Fibroblast of the aortic adventitia (primary cell): Measurements from ENCODE around the gene CCDC154. TPM values are rescaled to one million over a fixed set of nuclear protein-coding genes. Genes with fewer than 3 reads are reported as not detected.

Source experiments
- DNase-seq: peaks from one replicate; pipeline ENCODE4 v3.0.0-alpha.2; 2010; ENCODE audit warnings: low read depth
- H3K4me3 ChIP-seq: 2 replicates; pipeline ENCODE4 v1.5.1; 2011; ENCODE audit warnings: low read depth, mild to moderate bottlenecking, control low read depth, low read length, moderate library complexity
- total RNA-seq: library from RNA; depleted of rRNA; stranded (reverse); fragments of >200 nt; gene quantifications from 2 replicates; pipeline ENCODE4 v1.2.3, GENCODE V29; 2012; ENCODE audit warnings: low replicate concordance
- TF ChIP-seq, protein P1 (sequence below): IDR thresholded peaks from 2 replicates; pipeline ENCODE4 v1.5.1; 2011; ENCODE audit warnings: mild to moderate bottlenecking, low read length, control low read depth, inconsistent platforms; ENCODE audit not compliant: insufficient read depth

Gene CCDC154
- total RNA-seq, 1 donor = 0.36 TPM

GRCh38 chr16:1385232-1385631 lies 59.1 kb downstream of the CCDC154 start:
- H3K4me3 ChIP-seq = no peak overlapping the region
- no peak for DNase-seq
- TF ChIP-seq, protein P1, sequence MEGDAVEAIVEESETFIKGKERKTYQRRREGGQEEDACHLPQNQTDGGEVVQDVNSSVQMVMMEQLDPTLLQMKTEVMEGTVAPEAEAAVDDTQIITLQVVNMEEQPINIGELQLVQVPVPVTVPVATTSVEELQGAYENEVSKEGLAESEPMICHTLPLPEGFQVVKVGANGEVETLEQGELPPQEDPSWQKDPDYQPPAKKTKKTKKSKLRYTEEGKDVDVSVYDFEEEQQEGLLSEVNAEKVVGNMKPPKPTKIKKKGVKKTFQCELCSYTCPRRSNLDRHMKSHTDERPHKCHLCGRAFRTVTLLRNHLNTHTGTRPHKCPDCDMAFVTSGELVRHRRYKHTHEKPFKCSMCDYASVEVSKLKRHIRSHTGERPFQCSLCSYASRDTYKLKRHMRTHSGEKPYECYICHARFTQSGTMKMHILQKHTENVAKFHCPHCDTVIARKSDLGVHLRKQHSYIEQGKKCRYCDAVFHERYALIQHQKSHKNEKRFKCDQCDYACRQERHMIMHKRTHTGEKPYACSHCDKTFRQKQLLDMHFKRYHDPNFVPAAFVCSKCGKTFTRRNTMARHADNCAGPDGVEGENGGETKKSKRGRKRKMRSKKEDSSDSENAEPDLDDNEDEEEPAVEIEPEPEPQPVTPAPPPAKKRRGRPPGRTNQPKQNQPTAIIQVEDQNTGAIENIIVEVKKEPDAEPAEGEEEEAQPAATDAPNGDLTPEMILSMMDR = no peak

Other genes starting within 250 kb of the CCDC154 start
- gene TPSG1, start 219.3 kb downstream of the CCDC154 start, total RNA-seq = not detected in 2 replicates
- gene TPSB2, start 214.4 kb downstream of the CCDC154 start, total RNA-seq = not detected in 2 replicates
- not detected in 2 replicates for gene TPSAB1, start 203.9 kb downstream of the CCDC154 start, total RNA-seq
- not detected in 2 replicates for gene TPSD1, start 188.5 kb downstream of the CCDC154 start, total RNA-seq
- 39.8 and 70.3 TPM in 2 replicates for gene UBE2I, start 134.9 kb downstream of the CCDC154 start, total RNA-seq
- 0.09 TPM in 1 of 2 replicates, not detected in the other for gene BAIAP3, start 110.9 kb downstream of the CCDC154 start, total RNA-seq
- 49.3 and 73.3 TPM in 2 replicates for gene TSR3, start 92.7 kb downstream of the CCDC154 start, total RNA-seq
- 36.3 and 80.4 TPM in 2 replicates for gene GNPTG, start 92.6 kb downstream of the CCDC154 start, total RNA-seq
- 11.5 and 15.6 TPM in 2 replicates for gene UNKL, start 29.9 kb downstream of the CCDC154 start, total RNA-seq
- 10.3 and 20.1 TPM in 2 replicates for gene UQCC4, start 23.8 kb downstream of the CCDC154 start, total RNA-seq
- gene PERCC1, start 13.5 kb downstream of the CCDC154 start, total RNA-seq = not detected in 2 replicates
- gene CLCN7, start 30.5 kb upstream of the CCDC154 start, total RNA-seq = 64.8 and 432 TPM in 2 replicates
- gene PTX4, start 44.4 kb upstream of the CCDC154 start, total RNA-seq = not detected in 2 replicates
- gene TELO2, start 48.8 kb upstream of the CCDC154 start, total RNA-seq = 23.5 and 29.1 TPM in 2 replicates
- 5.0 and 22.1 TPM in 2 replicates for gene TMEM204, start 89.1 kb upstream of the CCDC154 start, total RNA-seq
- gene IFT140, start 167.5 kb upstream of the CCDC154 start, total RNA-seq = 12.8 and 27.8 TPM in 2 replicates
- gene CRAMP1, start 167.8 kb upstream of the CCDC154 start, total RNA-seq = 9.9 and 12.1 TPM in 2 replicates
- gene JPT2, start 233.7 kb upstream of the CCDC154 start, total RNA-seq = 8.9 and 45.9 TPM in 2 replicates